GM21526 (cell line): ENCODE results near the gene RAPH1.
A peak's percentile ranks its signal among the peaks of the same experiment; 100 is the strongest.
"Not testable (repeated sequence)": the region's sequence is repeated elsewhere in the genome, so short reads cannot be mapped to it uniquely, and the experiment has no call there.

Source experiments
- ATAC-seq: cut with Tn5 transposase; IDR thresholded peaks from one replicate; pipeline ENCODE4 v1.9.1; 2021; ENCODE audit warnings: moderate library complexity; ENCODE audit not compliant: unreplicated experiment, low FRiP score

The RAPH1 gene

DNA sequence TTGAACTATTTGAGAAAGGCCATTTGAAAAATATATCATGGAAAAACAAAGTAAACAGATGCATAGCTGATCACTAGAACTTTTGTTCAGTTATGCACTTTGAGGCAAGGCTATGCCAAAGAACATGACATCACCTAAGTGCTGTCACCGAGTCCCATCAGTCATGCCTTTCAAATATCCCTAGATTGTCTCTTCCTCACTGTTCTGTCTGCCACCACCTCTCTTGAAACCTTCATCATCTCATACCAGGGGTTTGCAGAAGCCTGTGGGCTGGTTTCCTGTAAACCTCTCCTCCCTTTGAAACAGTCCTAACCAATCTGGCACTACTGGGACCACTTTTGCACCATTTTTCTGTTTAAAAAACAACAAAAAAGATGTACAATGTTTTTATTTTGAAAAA is 12.3 kb upstream of the RAPH1 start:
- no peak for ATAC-seq

DNA sequence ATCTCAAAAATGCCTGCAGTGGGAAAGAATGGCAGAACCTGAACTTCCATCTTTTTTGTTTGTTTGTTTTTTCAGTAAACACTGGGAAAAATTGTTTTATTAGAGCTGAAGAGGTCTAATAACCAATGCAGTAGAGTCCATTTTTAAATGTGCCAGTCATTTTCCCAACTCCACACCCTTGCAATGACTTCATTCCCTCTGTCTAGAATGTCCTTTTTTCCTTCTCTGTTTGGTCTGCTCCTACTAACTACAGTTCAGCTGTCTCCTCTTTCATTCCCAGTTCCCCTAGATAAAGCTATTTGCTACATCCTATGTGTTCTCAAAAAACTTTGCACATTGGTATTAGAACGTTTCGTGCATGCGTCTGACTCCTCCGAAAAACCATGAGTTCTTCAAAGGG is 9.3 kb upstream of the RAPH1 start:
- no peak for ATAC-seq

DNA sequence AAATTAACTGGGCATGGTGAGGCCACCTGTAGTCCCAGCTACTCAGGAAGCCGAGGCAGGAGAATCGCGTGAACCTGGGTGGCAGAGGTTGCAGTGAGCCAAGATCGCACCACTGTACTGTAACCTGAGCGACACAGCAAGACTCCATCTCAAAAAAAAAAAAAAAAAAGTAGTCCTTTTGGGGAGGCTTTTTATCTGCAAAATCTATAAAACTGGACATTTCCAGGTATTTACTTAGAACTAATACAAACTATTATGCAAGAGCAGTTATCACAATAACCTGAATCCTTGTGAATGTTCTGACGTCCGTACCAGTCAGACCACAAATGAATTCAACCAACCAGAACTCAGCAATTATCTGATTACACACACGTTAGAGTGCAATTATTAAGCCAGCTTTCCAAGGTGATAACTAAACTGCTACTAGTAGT is 8.8 kb upstream of the RAPH1 start:
- ATAC-seq = no peak

DNA sequence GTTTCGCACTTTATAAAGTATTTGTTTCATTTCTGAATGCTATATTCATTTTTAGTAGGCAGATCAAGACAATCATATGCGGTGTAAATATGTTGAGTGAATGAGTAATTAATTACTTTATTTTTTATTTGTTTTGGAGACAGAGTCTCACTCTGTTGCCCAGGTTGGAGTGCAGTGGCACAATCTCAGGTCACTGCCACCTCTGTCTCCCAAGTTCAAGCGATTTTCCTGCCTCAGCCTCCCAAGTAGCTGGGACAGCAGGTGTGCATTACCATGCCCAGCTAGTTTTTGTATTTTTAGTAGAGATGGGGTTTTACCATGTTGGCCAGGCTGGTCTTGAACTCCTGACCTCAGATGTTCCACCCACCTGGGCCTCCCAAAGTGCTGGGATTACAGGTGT is 5.5 kb upstream of the RAPH1 start:
- not testable (repeated sequence) for ATAC-seq

GRCh38 chr2:203538237-203538636 is 3.1 kb upstream of the RAPH1 start:
- ATAC-seq = not testable (repeated sequence)

DNA sequence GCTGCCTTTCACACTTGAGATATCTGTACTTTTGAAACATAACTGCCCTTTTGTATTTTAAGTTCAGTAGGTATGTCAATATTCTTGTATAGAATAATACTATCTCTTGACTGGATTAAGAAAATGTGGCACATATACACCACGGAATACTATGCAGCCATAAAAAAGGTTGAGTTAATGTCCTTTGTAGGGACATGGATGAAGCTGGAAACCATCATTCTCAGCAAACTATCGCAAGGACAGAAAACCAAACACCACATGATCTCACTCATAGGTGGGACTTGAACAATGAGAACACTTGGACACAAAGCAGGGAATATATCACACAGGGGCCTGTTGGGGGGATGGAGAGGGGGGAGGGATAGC is 1.5 kb upstream of the RAPH1 start:
- not testable (repeated sequence) for ATAC-seq

DNA sequence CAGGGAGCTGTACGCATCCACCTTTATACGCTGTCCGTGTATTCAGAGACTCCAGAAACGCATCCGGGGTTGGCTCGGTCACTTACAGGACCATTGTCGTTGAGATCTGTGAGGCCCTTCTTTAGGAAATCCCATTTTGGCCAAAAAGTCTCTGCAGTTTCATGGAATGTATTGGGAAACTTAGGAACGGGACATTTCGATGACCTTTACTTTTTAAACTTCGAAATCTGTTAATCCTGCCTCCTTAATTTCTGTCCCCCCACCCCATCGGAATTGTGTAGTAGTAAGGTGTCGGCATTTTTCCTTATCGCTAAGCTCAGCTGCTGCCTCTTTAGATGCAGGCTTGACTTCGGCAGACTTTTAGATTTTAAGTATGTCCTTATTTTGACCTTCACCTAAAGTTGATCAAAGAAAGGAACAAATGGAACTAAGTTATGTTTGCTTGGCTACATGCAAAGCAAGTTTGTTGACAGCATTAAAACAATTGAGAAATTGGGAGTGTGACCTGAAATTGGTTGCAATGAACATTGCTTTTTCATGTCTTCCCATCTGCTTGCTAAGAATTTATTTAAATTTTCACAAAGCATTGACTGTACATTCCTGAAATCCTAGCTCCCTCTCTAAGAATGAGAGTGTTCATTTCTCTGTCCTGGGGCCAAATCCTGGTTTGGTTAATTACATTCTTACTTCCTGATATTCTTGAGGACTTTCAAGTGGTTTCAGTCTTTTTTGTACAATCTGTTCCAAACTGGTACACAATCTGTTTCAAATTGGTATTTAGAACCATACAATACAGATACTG is 884 bp upstream of the RAPH1 start:
- ATAC-seq = no peak

DNA sequence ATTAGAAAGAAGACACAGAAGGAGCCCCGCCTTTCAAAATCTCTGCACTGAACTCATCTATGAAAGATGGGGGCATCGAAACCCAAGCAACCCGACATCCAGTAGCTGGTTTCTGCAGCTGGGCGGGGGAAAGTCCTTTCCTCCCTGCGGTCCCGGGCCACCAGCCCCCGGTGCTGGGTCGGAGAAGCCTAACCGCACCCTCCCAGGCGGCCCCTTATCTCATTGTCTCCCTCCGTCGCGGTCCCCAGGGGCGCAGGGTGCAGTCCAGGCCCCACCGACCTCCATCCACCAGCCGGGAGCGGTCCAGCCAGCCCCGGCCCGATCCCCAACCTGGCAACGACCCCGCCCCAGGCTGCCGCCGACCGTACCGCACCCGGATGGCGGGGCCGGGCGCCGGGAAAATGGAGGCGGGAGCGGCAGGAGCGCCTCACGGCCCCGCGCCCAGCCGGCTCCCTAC is 452 bp downstream of the RAPH1 start:
- ATAC-seq = peak; percentile 46

GRCh38 chr2:203533676-203534591 is 1.2 kb downstream of the RAPH1 start:
- ATAC-seq = no peak

DNA sequence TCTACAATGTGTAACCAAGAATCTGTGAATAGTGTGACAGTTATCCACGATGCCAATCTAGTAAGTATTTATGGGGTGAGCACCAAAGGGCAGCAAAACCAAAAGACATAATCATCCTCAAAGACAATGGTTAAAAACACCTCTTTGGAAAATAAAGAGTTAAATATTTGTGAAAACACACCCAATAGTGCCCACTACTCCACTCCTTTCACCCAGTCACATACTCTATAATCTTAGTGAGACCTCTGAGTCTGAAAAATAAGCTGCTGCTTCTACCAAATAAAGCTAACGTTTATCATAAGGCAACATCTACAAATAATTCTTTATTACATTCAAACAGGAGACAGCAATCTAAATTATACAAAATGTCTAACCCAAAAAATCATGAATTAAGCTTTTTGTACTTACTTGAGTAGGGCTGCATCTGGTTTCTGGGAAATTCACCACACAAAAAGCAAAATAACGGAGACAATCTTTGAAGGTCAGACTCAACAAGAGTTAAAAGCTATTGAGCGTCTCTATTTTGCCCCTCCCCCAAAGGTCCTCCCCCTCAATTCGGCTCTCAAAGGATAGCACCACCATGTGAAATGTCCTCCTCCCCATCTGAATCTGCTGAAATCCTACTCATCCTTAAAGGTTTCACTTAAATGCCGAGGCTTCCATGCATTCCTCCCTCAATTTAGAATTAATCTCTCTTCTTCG is 2.0 kb downstream of the RAPH1 start:
- ATAC-seq = no peak

DNA sequence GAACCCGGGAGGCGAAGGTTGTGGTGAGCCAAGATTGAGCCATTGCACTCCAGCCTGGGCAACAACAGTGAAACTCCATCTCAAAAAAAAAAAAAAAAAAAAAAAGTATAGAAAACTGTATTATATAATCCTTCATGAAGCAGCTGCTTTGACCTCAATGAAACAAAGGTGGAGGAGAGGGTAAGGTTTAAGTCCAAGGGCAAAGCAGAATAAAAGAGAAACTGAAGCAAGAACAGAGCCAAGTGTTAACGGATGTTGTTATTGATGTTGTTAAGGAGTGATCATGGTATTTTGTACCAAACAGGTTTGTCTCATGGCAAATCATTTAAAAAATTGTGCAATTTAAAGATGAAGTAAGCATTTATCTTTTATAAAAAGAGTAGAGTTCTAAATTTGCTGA is 7.4 kb downstream of the RAPH1 start:
- ATAC-seq = no peak

GRCh38 chr2:203513268-203513667 is 21.8 kb downstream of the RAPH1 start:
- ATAC-seq = not testable (repeated sequence)

GRCh38 chr2:203510941-203511305 is 24.2 kb downstream of the RAPH1 start:
- ATAC-seq = no peak

GRCh38 chr2:203510256-203510940 is 24.7 kb downstream of the RAPH1 start:
- ATAC-seq = no peak

GRCh38 chr2:203503460-203503859 is 31.6 kb downstream of the RAPH1 start:
- ATAC-seq = not testable (repeated sequence)

GRCh38 chr2:203501873-203502272 is 33.2 kb downstream of the RAPH1 start:
- ATAC-seq = no peak

DNA sequence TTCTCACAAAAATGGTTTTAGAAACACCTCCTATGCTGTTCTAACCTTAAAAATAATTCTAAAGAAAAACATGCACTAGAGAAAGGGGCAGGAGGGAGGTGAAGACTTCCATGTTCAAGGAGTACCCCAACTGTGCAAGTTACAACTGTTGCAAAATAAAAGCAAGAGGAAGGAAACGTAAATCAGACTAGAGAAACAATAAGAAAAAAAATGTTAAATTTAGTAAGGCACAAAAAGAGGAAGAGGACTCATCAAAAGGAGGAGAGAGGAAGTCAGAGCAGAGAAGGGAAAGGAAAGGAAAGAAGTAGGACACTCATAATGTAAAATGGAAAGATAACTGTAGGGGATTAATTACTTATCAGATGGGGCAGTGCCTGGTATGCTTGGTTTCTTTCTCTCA is 34.1 kb downstream of the RAPH1 start:
- no peak for ATAC-seq

DNA sequence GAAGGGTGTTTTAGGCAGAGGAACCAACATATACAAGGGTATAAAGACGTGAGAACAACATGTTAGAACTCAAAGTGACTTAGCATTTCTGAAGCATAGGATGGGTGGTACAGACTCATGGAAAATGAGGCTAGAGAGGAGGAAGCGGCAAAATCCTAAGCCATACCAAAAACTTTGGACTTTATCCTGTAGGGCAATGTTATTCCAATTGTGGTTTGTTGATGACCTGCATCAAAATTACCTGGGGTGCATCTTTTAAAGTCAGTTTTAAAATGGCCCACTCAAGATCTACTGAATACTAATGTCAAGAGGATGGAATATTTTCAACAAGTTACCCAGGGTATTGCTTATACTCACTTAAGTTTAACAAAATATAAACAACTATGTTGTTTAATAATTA is 34.8 kb downstream of the RAPH1 start:
- ATAC-seq = no peak

- ATAC-seq = no peak
Observed at GRCh38 chr2:203498161-203498560, 36.9 kb downstream of the RAPH1 start.

DNA sequence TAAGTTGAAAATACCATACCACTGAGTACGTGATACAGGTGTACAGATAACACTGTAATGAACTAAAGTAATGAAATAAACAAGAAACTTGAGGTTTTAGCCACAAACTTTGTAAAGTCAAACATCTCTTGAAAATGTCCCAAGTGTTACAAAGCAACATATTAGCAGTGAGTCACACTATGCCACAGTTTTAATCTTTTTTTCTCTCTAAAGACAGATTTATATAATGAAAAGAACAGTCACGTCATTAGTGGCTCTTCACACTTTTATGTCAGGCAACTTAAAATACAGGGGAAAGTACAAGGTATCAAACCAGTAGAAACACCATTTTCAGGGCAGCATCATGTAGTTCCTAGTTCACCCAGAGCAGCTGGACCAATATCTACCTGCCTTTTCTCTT is 42.1 kb downstream of the RAPH1 start:
- ATAC-seq = no peak
